Urinary bladder (tissue), 4 donors: ENCODE results near the gene MEI1. TPM values are rescaled to one million over a fixed set of nuclear protein-coding genes. Genes with fewer than 3 reads are reported as not detected.

ENCODE experiments used
- DNase-seq: peaks from one replicate; pipeline ENCODE4 v3.0.0-alpha.2; 2015; ENCODE audit errors: extremely low spot score
- H3K27ac ChIP-seq: one replicate; pipeline ENCODE4 v1.5.1; 2013; ENCODE audit warnings: low read depth, mild to moderate bottlenecking, moderate library complexity
- H3K36me3 ChIP-seq: one replicate; pipeline ENCODE4 v1.6.1; 2013; ENCODE audit warnings: mild to moderate bottlenecking, moderate library complexity; ENCODE audit not compliant: insufficient read depth
- H3K4me1 ChIP-seq: one replicate; pipeline ENCODE4 v1.6.1; 2013; ENCODE audit warnings: mild to moderate bottlenecking, moderate library complexity; ENCODE audit not compliant: insufficient read depth
- H3K4me3 ChIP-seq: one replicate; pipeline ENCODE4 v1.5.1; 2013; ENCODE audit warnings: low read depth, low read length
- WGBS: extraction: QIAGEN DNeasy Blood & Tissue Kit; methylation state at CpG from one replicate; pipeline ENCODE4 v1.1.7; 2013; 5-methylcytosine and 5-hydroxymethylcytosine counted together
- polyA plus RNA-seq: library from polyadenylated mRNA; stranded (reverse); fragments of 200-250 nt; gene quantifications from one replicate; pipeline ENCODE4 v1.2.3, GENCODE V29; 2013
- small RNA-seq: library from RNA; depleted of rRNA; stranded (forward); fragments of <200 nt; gene quantifications from one replicate; pipeline ENCODE3, GENCODE V24; 2014
- total RNA-seq: library from RNA; depleted of rRNA; stranded (reverse); fragments of >200 nt; gene quantifications from one replicate; pipeline ENCODE4 v1.2.3, GENCODE V29; 2014
- donor health status: healthy with polysubstance abuse.
- donor health status: healthy.

MEI1 gene
- total and polyA plus RNA-seq, 2 donors, result 0.95 to 1.3 TPM

- Histone ChIP-seq H3K4me1 (peaks cover 1% of the 10 kb centered on the region), H3K36me3 (no peaks in the 10 kb centered on the region), H3K27ac (no peak overlapping the region), H3K4me3 (no peak overlapping the region)
- WGBS, result 32% methylated on average over 1 of the region's 1 CpG
- DNase-seq, result no peak
Observed at GRCh38 chr22:41844036-41844435, 144.7 kb downstream of the MEI1 start.

- WGBS, result 38% methylated on average over 3 of the region's 3 CpGs
- no peak overlapping the region for H3K27ac ChIP-seq
- no peak for DNase-seq
Observed at GRCh38 chr22:41844513-41844912, 145.2 kb downstream of the MEI1 start.

GRCh38 chr22:41845380-41846267 lies 146.3 kb downstream of the MEI1 start:
- H3K27ac ChIP-seq, result no peak overlapping the region

More at GRCh38 chr22:41844513-41844912, 145.2 kb downstream of the MEI1 start:
- H3K4me1 ChIP-seq, result peaks cover 1% of the 10 kb centered on the region
- H3K36me3 ChIP-seq, result no peaks in the 10 kb centered on the region
- H3K4me3 ChIP-seq, result no peak overlapping the region

GRCh38 chr22:41846268-41846987 lies 147.1 kb downstream of the MEI1 start:
- WGBS, result 54% methylated on average over 10 of the region's 10 CpGs
- H3K27ac ChIP-seq, result no peak overlapping the region
- DNase-seq, result no peak
- H3K4me1 ChIP-seq, result peaks cover 1% of the 10 kb centered on the region
- no peaks in the 10 kb centered on the region for H3K36me3 ChIP-seq
- H3K4me3 ChIP-seq, result no peak overlapping the region

More at GRCh38 chr22:41845380-41846267, 146.3 kb downstream of the MEI1 start:
- Histone ChIP-seq H3K4me3 (no peak overlapping the region), H3K36me3 (no peaks in the 10 kb centered on the region), H3K4me1 (peaks cover 1% of the 10 kb centered on the region)
- 36% methylated on average over 4 of the region's 4 CpGs for WGBS
- DNase-seq, result no peak

GRCh38 chr22:41847300-41847699 lies 148.0 kb downstream of the MEI1 start:
- Histone ChIP-seq H3K4me1 (peaks cover 1% of the 10 kb centered on the region), H3K4me3 (no peak overlapping the region), H3K36me3 (no peaks in the 10 kb centered on the region), H3K27ac (no peak overlapping the region)
- no peak for DNase-seq
- WGBS, result 65% methylated on average over 2 of the region's 2 CpGs

GRCh38 chr22:41848468-41848867 lies 149.2 kb downstream of the MEI1 start:
- H3K4me1 ChIP-seq, result no peaks in the 10 kb centered on the region
- no peak overlapping the region for H3K27ac ChIP-seq

More at GRCh38 chr22:41848468-41848867, 149.2 kb downstream of the MEI1 start:
- no peaks in the 10 kb centered on the region for H3K36me3 ChIP-seq
- DNase-seq, result no peak
- H3K4me3 ChIP-seq, result no peak overlapping the region
- WGBS, result 62% methylated on average over 5 of the region's 5 CpGs

Small RNA genes within 50 kb of the gene (small RNA-seq; reads per million reads assigned to genes)
- gene HMGN2P10, result not detected
- gene RF00019, result not detected
- not detected for gene RNU6-476P
- gene RNU6ATAC22P, result not detected

Other genes starting within 250 kb of the MEI1 start
- 37.3 TPM for gene PHF5A, start 230.8 kb upstream of the MEI1 start, total RNA-seq
- 38.1 TPM for gene PHF5A, start 230.8 kb upstream of the MEI1 start, polyA plus RNA-seq
- gene ACO2, start 230.4 kb upstream of the MEI1 start, total RNA-seq, result 41.8 TPM
- gene ACO2, start 230.4 kb upstream of the MEI1 start, polyA plus RNA-seq, result 84.6 TPM
- 12.8 TPM for gene POLR3H, start 155.0 kb upstream of the MEI1 start, total RNA-seq
- 25.1 TPM for gene POLR3H, start 155.0 kb upstream of the MEI1 start, polyA plus RNA-seq
- gene CSDC2, start 138.5 kb upstream of the MEI1 start, total RNA-seq, result 1.1 TPM
- gene CSDC2, start 138.5 kb upstream of the MEI1 start, polyA plus RNA-seq, result 15.1 TPM
- 8.8 TPM for gene PMM1, start 109.7 kb upstream of the MEI1 start, total RNA-seq
- 63.2 TPM for gene PMM1, start 109.7 kb upstream of the MEI1 start, polyA plus RNA-seq
- gene DESI1, start 78.5 kb upstream of the MEI1 start, total RNA-seq, result 12.7 TPM
- 14.5 TPM for gene DESI1, start 78.5 kb upstream of the MEI1 start, polyA plus RNA-seq
- 199 TPM for gene XRCC6, start 78.2 kb upstream of the MEI1 start, total RNA-seq
- gene XRCC6, start 78.2 kb upstream of the MEI1 start, polyA plus RNA-seq, result 195 TPM
- 41.3 TPM for gene SNU13, start 10.6 kb upstream of the MEI1 start, total RNA-seq
- gene SNU13, start 10.6 kb upstream of the MEI1 start, polyA plus RNA-seq, result 137 TPM
- gene CCDC134, start 101.2 kb downstream of the MEI1 start, total RNA-seq, result 15.0 TPM
- gene CCDC134, start 101.2 kb downstream of the MEI1 start, polyA plus RNA-seq, result 2.4 TPM
- 49.7 TPM for gene SREBF2, start 133.6 kb downstream of the MEI1 start, total RNA-seq
- gene SREBF2, start 133.6 kb downstream of the MEI1 start, polyA plus RNA-seq, result 51.3 TPM
- not detected for gene SHISA8, start 215.6 kb downstream of the MEI1 start, total RNA-seq
- gene SHISA8, start 215.6 kb downstream of the MEI1 start, polyA plus RNA-seq, result not detected
- gene TNFRSF13C, start 227.3 kb downstream of the MEI1 start, total RNA-seq, result 0.53 TPM
- gene TNFRSF13C, start 227.3 kb downstream of the MEI1 start, polyA plus RNA-seq, result 0.06 TPM
- 6.2 TPM for gene CENPM, start 247.6 kb downstream of the MEI1 start, total RNA-seq
- 1.1 TPM for gene CENPM, start 247.6 kb downstream of the MEI1 start, polyA plus RNA-seq